Measurements from ENCODE around the gene LRP8.

- TF ChIP-seq CTCF (IDR thresholded peaks at IDR 0.05), result no peak
- no peak for TF ChIP-seq POLR2A (IDR thresholded peaks at IDR 0.05)
These were observed 28.6 kb downstream of the LRP8 start for GRCh38 chr1:53299233-53299632.
